ENCODE measurements around the gene CATSPER1.

CATSPER1 gene

GRCh38 chr11:65968600-65969482 is 57.4 kb downstream of the CATSPER1 start:
- no peak for DNase-seq

GRCh38 chr11:65967329-65967934 is 58.8 kb downstream of the CATSPER1 start:
- no peak for DNase-seq

Measured in cerebellar nuclear complex (tissue), 1 donor.